Sigmoid colon (tissue), 7 donors: ENCODE measurements around the gene EPHA1. TPM values are rescaled to one million over a fixed set of nuclear protein-coding genes. Genes with fewer than 3 reads are reported as not detected.
A peak's percentile ranks its signal among the peaks of the same experiment; 100 is the strongest.
"Not testable (repeated sequence)": the region's sequence is repeated elsewhere in the genome, so short reads cannot be mapped to it uniquely, and the experiment has no call there.

Experiments used
- DNase-seq: peaks from one replicate; pipeline ENCODE4 v3.0.0-alpha.2; 2019
- H3K27ac ChIP-seq, 4 donors: fragments of 200-600 bp; sonication (generic); one replicate each; pipeline ENCODE4 v1.5.1; 2016 to 2019; ENCODE audit warnings: mild to moderate bottlenecking in 1 of 4
- H3K27me3 ChIP-seq, 3 donors: fragments of 200-600 bp; sonication (generic); one replicate each; pipeline ENCODE4 v1.5.1; 2019; ENCODE audit warnings: mild to moderate bottlenecking in 1 of 3
- H3K36me3 ChIP-seq, 4 donors: fragments of 200-600 bp; sonication (generic); one replicate each; pipeline ENCODE4 v1.5.1; 2016 to 2019
- H3K4me1 ChIP-seq, 4 donors: fragments of 200-600 bp; sonication (generic); one replicate each; pipeline ENCODE4 v1.5.1; 2017 to 2019
- H3K4me3 ChIP-seq, 4 donors: fragments of 200-600 bp; sonication (generic); one replicate each; pipeline ENCODE4 v1.5.1; 2017 to 2019; ENCODE audit warnings: mild to moderate bottlenecking in 2 of 4, moderate library complexity in 1 of 4
- H3K9me3 ChIP-seq, 4 donors: fragments of 200-600 bp in 3 of 4; sonication (generic) in 3 of 4; one replicate each; pipeline versions ENCODE4 v1.5.1 to v1.6.1; 2013 to 2019
- CTCF ChIP-seq, 4 experiments: fragments of 450-650 bp in 3 of 4; fragments of 200-600 bp in 1 of 4; IDR thresholded peaks; one replicate each; pipeline ENCODE4 v1.5.1; 2016 to 2019; ENCODE audit warnings: antibody characterized with exemption in 4 of 4, mild to moderate bottlenecking in 3 of 4, moderate library complexity in 2 of 4
- EP300 ChIP-seq, 4 donors: sonication (generic); formaldehyde crosslinking; IDR thresholded peaks; one replicate each; pipeline ENCODE4 v1.6.1; 2017; ENCODE audit warnings: antibody characterized with exemption in 4 of 4
- POLR2A ChIP-seq, 2 donors: fragments of 450-650 bp; IDR thresholded peaks; one replicate each; pipeline ENCODE4 v1.6.1; 2016; ENCODE audit warnings: antibody characterized with exemption in 2 of 2, mild to moderate bottlenecking in 2 of 2, moderate library complexity in 2 of 2
- POLR2AphosphoS5 ChIP-seq, 4 donors: sonication (generic); formaldehyde crosslinking; IDR thresholded peaks; one replicate each; pipeline ENCODE4 v1.6.1; 2017; ENCODE audit warnings: antibody characterized with exemption in 4 of 4
- WGBS, 2 donors: extraction: QIAGEN DNeasy Blood & Tissue Kit; methylation state at CpG; one replicate each; pipeline ENCODE4 v1.1.7; 2013; 5-methylcytosine and 5-hydroxymethylcytosine counted together
- intact Hi-C: fragments of 100-400 bp; cut with DNase I; formaldehyde crosslinking; loops from one replicate; pipeline ENCODE4 v1.15.1; 2023
- polyA plus RNA-seq, 3 donors: library from polyadenylated mRNA; stranded (reverse); fragments of 200-250 nt; gene quantifications; one replicate each; pipeline ENCODE4 v1.2.3, GENCODE V29; 2013
- total RNA-seq, 4 donors: library from RNA; depleted of rRNA; stranded (reverse); fragments of >200 nt; gene quantifications; one replicate each; pipeline ENCODE4 v1.1.0, GENCODE V29; 2016
- donor health status: healthy with polysubstance abuse.
- donor health status: Bipolar disorder and iron deficiency.
- donor health status: healthy.

EPHA1 gene
- total and polyA plus RNA-seq, 7 donors, result 0.14 to 10.2 (median 1.5) TPM; not detected in 2

DNA sequence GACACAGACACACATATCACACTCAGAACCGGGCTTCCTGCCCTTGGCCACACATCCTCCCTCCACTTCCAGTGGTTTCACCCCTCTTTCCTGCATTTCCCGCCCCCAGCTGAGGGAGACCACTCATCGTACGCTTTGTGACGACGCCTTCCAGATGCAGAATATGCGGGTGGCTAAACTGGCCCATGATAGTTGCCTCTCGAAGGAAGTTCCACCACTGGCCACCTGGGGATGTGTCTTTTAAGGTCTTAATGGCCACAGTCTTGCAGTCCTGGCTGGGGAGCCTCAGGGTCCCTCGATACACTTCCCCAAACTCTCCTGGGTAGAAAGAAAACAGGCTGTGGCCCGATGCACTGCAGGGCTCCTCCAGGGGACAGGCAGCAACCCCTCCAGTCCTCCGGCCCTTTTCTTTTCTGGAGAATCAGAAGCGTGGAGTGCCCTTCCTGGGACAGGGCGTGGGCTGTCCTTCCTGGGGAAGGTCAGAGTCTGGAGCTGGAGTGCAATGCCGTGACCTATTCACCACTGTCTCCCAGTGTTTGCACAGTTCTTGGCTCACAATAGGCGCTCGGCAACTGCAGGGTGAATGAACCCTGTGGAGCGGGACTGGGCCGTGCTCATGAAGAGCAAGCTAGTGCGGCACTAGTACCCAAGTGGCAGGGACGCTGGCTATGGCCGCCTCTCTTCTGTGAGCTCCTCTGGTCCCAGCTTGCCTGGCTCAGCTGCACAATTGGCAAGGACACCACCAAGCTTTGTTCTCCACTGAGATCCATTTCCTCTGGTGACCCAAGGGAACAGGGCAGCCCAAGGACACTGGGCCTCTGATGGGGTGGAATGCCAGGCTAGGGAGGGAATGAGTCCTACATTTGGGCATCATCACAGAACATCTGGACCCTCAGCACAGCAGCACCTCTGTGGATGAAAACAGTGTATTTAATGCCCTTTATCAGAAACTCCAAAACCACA, 13.2 kb downstream of the EPHA1 start:
- no peak overlapping the region for H3K4me3 ChIP-seq
- peaks cover 0 to 34% (median 31%) of the 10 kb centered on the region in 4 donors for H3K4me1 ChIP-seq
- intact Hi-C loops, result no loop called here
- peak overlapping the region in 1 of 4 donors; percentile 4 for H3K27ac ChIP-seq
- no peaks in the 10 kb centered on the region for H3K9me3 ChIP-seq
- H3K36me3 ChIP-seq, result peaks cover 4 to 21% (median 7%) of the 10 kb centered on the region in 4 donors
- 67 to 76% methylated on average over 21 of the region's 21 CpGs for WGBS, 2 donors
- TF ChIP-seq EP300 (IDR thresholded peaks at IDR 0.05) (no peak), CTCF (IDR thresholded peaks at IDR 0.05) (peak in 1 of 4 experiments; percentile 22), POLR2AphosphoS5 (IDR thresholded peaks at IDR 0.05) (no peak)
- no peaks in the 10 kb centered on the region for H3K27me3 ChIP-seq
- peak; percentile 68 for DNase-seq

GRCh38 chr7:143394777-143395176, 13.9 kb downstream of the EPHA1 start:
- 82 to 87% methylated on average over 6 of the region's 6 CpGs for WGBS, 2 donors
- Histone ChIP-seq H3K27ac (no peak overlapping the region), H3K4me1 (peaks cover 0 to 41% (median 38%) of the 10 kb centered on the region in 4 donors), H3K9me3 (no peaks in the 10 kb centered on the region), H3K27me3 (no peaks in the 10 kb centered on the region), H3K4me3 (no peak overlapping the region), H3K36me3 (peaks cover 9 to 28% (median 14%) of the 10 kb centered on the region in 4 donors)
- intact Hi-C loops, result no loop called here
- TF ChIP-seq POLR2AphosphoS5 (IDR thresholded peaks at IDR 0.05) (no peak), EP300 (IDR thresholded peaks at IDR 0.05) (no peak), CTCF (IDR thresholded peaks at IDR 0.05) (no peak), POLR2A (IDR thresholded peaks at IDR 0.05) (no peak)
- DNase-seq, result peak; percentile 64

DNA sequence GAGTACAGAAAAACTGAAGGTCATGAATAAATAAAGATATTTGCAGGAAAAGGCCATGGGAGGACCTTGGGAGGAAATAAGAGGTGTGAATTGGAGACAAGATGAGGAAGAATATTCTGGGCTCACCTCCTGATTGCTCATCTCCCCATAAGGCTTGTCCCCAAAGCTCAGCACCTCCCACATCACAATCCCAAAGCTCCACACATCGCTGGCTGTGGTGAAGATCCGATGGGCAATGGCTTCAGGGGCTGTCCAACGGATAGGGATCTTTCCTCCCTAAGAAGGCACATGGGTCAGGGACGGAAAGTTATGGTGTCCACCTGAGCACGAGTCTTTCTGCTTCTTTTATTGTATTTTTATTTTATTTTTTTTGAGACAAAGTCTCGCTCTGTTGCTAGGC, 14.6 kb downstream of the EPHA1 start:
- TF ChIP-seq POLR2A (IDR thresholded peaks at IDR 0.05), result no peak
- TF ChIP-seq EP300 (IDR thresholded peaks at IDR 0.05), result no peak
- no peak for TF ChIP-seq POLR2AphosphoS5 (IDR thresholded peaks at IDR 0.05)
- no peak for TF ChIP-seq CTCF (IDR thresholded peaks at IDR 0.05)
- peak overlapping the region in 2 of 4 donors; percentile 100 for H3K27ac ChIP-seq
- no peaks in the 10 kb centered on the region for H3K9me3 ChIP-seq
- no peaks in the 10 kb centered on the region for H3K27me3 ChIP-seq
- DNase-seq, result no peak
- WGBS, 2 donors, result 95 to 97% methylated on average over 6 of the region's 6 CpGs
- intact Hi-C loops, result no loop called here
- H3K4me1 ChIP-seq, result peaks cover 0 to 45% (median 44%) of the 10 kb centered on the region in 4 donors
- peaks cover 13 to 35% (median 21%) of the 10 kb centered on the region in 4 donors for H3K36me3 ChIP-seq
- no peak overlapping the region for H3K4me3 ChIP-seq

GRCh38 chr7:143393267-143394041, 15.2 kb downstream of the EPHA1 start:
- H3K27ac ChIP-seq, result peak overlapping the region in 3 of 4 donors; percentile 100
- H3K4me3 ChIP-seq, result no peak overlapping the region
- peak; percentile 61 for DNase-seq
- no peaks in the 10 kb centered on the region for H3K9me3 ChIP-seq
- TF ChIP-seq POLR2A (IDR thresholded peaks at IDR 0.05) (no peak), POLR2AphosphoS5 (IDR thresholded peaks at IDR 0.05) (peak in 1 of 4 donors; percentile 45)
- H3K4me1 ChIP-seq, result peaks cover 0 to 50% (median 49%) of the 10 kb centered on the region in 4 donors
- H3K36me3 ChIP-seq, result peaks cover 20 to 41% (median 27%) of the 10 kb centered on the region in 4 donors
- WGBS, 2 donors, result 87 to 90% methylated on average over 14 of the region's 14 CpGs
- H3K27me3 ChIP-seq, result no peaks in the 10 kb centered on the region
- intact Hi-C loops, result no loop called here

GRCh38 chr7:143392875-143393266, 15.8 kb downstream of the EPHA1 start:
- peak overlapping the region; percentile 97 to 100 (median 100) for H3K27ac ChIP-seq
- no peaks in the 10 kb centered on the region for H3K9me3 ChIP-seq
- WGBS, 2 donors, result 97% methylated on average over 6 of the region's 6 CpGs
- DNase-seq, result no peak
- no peak overlapping the region for H3K4me3 ChIP-seq
- H3K36me3 ChIP-seq, result peaks cover 22 to 47% (median 32%) of the 10 kb centered on the region in 4 donors
- intact Hi-C loops, result no loop called here
- TF ChIP-seq EP300 (IDR thresholded peaks at IDR 0.05) (no peak), POLR2A (IDR thresholded peaks at IDR 0.05) (no peak), POLR2AphosphoS5 (IDR thresholded peaks at IDR 0.05) (no peak), CTCF (IDR thresholded peaks at IDR 0.05) (no peak)
- no peaks in the 10 kb centered on the region for H3K27me3 ChIP-seq
- peaks cover 0 to 56% (median 55%) of the 10 kb centered on the region in 4 donors for H3K4me1 ChIP-seq

DNA sequence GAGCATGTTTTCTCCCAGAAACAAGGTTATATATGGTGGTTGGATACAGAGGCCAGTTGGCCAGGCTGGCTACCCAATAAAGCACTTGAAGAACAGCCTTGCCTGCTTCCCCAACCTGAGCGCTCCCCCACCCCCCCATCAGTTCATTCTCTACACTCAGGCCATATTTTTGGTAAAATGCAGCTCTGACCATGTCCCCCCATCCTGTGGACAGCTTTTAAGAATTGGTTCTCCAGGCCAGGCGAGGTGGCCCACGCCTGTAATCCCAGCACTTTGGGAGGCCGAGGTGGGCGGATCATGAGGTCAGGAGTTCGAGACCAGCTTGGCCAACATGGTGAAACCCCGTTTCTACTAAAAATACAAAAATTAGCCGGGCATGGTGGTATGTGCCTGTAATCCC, 16.2 kb downstream of the EPHA1 start:
- intact Hi-C loops, H3K9me3 ChIP-seq, H3K4me3 ChIP-seq, H3K27me3 ChIP-seq: not testable (repeated sequence)
- Histone ChIP-seq H3K4me1 (peaks cover 0 to 60% (median 59%) of the 10 kb centered on the region in 4 donors), H3K36me3 (peaks cover 22 to 50% (median 33%) of the 10 kb centered on the region in 4 donors), H3K27ac (peak overlapping the region; percentile 97 to 100 (median 100))
- DNase-seq, result peak; percentile 67
- WGBS, 2 donors, result 91 to 97% methylated on average over 8 of the region's 8 CpGs
